Germinal center (tissue), 1 donor: ENCODE measurements around the gene TNFRSF18.

Experiments used
- DNase-seq: peaks from one replicate; pipeline ENCODE4 v3.0.0; 2012; ENCODE audit warnings: mixed read lengths, low spot score

TNFRSF18 gene

DNA sequence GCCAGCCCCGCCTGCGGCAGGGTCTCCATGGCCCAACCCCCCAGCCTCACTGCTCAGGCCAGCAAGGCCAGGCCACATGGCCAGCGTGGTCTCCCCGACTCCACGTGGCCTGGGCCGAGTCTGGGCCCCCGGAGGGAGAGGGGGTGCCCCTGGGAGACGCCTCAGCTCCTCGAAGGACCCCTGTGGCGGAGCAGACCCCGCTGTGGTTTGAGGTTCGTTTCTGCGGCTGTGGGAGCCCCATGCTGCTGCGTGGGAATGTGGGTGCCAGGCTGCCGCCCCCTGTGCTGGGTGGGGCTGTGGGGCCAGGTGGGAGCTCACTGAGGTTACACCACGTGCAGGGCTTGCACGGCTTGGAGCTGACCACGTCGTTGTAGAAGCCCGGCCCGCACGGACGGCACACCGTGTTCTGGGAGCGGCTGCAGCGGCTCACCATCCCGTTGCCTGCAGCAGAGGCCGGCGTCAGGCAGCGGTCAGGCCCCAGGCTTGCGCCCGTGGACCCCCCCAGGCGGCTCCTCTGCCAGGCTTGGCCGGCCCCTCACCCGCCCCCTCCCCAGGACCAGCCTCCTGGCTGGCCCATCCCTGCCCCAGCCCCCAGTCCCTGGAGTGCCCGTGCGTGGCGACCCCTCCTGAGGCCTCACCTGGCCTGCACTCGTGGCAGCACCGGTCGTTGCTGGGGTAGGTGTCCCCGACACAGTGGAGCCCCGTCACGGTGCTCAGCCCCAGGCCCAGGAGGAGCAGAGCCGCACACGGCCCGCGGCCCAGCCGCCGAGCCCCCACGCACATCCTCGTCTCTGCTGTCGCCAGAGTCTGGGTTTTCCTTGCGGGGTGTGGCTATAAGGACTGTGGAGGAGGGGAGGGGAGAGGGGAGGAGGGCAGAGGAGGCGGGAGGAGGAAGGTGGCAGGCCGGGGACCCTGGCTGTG lies 7.2 kb upstream of the TNFRSF18 start, which contains the start of gene TNFRSF4:
TSS of gene TNFRSF4 (minus strand) at position 809 of the 921 bp plus-strand sequence. CDS start at position 783, 26 bp downstream.
- DNase-seq: no peak

DNA sequence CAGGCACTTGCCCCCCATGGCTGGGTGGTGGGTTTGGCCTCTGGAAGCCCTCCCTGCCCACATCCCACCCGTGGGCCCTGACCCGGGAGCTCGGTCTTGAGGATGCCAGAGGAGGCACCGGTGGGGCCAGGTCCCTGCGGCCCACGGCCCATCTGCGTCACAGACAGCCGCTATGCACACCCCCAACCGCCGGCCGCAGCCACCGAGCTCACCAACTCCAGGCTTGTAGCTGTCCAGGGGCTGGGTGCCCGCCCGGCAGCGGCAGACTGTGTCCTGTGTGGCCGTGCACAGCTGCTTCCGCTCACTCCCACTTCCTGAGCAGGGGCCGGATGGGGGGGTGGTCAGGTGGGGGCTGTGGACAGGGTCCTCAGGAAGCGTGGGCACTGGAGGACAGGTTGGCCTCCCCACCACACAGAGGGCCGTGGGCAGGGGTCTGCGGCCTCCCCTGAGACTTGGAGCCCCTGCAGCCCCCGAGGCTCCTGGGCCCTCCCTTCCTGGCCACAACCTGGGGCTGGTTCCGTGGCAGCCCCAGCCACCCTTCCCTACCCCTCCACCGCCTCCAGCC lies 6.5 kb upstream of the TNFRSF18 start:
- DNase-seq: no peak

- no peak for DNase-seq
These were observed 5.4 kb upstream of the TNFRSF18 start for GRCh38 chr1:1211541-1212441.

DNA sequence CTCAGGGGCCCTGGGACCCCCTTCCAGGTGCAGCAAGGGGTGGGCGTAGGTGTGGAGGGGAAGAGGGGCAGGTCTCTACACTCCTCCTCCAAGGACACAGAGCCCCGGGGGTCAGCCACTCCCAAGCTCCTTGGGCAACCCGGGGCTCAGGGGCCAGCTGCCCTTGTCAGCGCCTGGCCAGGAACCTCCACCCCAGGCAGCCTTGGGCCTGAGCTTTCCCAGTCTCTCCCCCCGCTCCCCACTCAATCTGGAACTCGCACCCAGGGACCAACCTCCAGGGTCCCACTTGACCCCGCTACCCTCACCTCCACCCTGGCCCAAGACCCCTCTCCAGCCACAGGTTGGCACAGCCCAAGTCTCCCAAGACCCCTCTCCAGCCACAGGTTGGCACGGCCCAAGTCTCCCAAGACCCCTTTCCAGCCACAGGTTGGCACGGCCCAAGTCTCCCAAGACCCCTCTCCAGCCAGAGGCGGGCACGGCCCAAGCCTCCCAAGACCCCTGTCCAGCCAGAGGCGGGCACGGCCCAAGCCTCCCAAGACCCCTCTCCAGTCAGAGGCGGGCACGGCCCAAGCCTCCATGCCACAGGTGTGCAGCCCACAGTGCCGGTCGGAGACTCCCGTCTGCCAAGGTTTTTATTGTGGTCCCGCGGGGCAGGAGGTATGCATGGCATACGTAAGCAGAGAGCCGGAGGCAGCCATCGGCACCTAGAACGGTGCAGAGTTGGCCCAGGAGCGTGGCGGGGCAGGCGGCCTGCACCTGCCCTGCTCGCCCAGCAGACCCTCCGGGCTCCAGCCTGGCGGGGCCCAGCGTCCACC lies 4.5 kb upstream of the TNFRSF18 start:
- no peak for DNase-seq

- no peak for DNase-seq
These were observed 2.5 kb upstream of the TNFRSF18 start for GRCh38 chr1:1208713-1209433.

DNA sequence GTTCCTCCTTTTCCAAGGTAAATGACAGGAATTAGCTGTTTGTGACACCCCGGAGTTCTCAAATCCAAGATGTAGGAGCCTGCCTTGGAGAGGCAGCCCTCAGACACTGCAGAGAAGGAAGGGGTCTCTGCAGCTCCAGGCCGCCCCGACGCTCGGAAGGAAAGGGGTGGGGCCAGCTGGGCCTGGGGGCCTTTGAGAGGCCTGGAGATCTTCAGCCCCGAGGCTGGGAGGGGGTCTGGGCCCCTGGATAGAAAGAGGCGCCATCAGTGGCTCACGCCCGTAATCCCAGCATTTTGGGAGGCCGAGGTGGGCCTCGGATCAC lies 1.1 kb upstream of the TNFRSF18 start:
- DNase-seq: no peak

DNA sequence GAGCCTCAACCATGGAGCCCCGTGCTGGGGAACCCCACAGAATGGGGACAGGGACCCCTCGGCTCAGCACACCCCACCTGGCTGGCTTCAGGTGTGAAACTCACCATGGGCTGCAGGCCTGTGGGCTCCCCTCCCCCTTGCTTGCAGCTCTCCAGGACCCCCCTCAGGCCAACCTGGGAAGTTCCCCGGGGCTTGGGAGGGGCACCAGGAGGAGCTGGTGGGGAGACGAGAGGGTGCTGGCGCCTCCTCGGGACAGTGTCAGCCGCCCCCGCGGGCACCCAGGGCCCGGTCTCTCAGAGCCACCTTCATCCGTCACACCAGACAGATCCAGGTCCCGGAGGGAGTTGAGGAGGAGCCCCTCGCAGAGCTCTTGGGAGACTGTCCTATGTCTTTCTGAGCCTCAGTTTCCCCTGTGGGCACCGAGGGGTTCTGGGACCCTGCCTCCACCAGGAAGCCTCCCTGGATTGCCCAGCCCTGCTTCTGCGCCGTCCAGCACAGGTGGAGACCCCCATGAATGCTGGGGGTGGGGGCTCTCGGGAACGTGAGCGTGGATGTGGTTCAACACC lies 657 bp upstream of the TNFRSF18 start:
- DNase-seq: no peak

GRCh38 chr1:1205769-1206375 lies 520 bp downstream of the TNFRSF18 start:
- DNase-seq: no peak

DNA sequence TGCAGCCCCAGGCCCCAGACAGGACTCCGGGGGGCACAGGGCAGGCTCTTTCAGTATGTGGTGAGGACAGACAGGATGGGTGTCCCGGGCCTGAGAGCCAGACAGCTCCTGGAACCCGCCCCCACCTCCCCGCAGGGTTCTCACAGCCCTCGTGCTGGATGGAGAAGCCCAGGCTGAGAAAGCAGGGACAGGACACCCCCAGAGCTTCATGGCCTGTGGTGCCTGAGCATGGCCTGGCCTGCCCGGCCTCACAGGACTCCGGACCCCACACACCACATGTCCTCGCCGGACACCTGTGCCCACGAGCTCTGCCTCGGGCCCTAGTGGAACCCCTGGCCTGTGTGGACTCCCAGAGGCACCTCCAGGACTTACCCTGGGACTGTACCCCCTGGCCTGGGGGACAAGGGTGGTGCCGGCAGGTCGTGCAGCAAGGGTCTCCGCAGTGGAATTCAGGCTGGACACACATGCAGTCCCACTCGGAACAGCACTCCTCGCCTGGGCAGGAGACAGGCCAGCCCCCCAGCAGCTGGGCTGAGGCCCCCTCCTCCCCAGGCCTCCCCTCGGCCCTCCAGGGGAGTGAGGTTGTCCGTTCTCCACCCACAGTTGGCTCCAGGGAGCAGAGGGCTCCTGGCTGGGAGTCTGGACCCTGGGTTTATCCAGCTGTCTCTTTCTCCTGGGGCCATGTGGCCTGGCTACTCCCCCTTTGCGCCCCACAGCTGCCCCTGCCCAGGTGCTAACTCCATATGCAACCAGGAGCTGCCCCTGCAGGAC lies 1.2 kb downstream of the TNFRSF18 start:
- no peak for DNase-seq

- DNase-seq: no peak
These were observed 1.9 kb downstream of the TNFRSF18 start for GRCh38 chr1:1204425-1204920.

GRCh38 chr1:1203561-1204424 lies 2.6 kb downstream of the TNFRSF18 start:
- DNase-seq: no peak

- DNase-seq: no peak
These were observed 3.4 kb downstream of the TNFRSF18 start for GRCh38 chr1:1202831-1203560.

GRCh38 chr1:1200876-1201810 lies 5.2 kb downstream of the TNFRSF18 start:
- peak; percentile 51 for DNase-seq

- no peak for DNase-seq
These were observed 6.2 kb downstream of the TNFRSF18 start for GRCh38 chr1:1199961-1200875.
